ENCODE data around the gene TMEM198.

- TF ChIP-seq TARDBP (IDR thresholded peaks at IDR 0.05), result no peak
- no peak for TF ChIP-seq SP1 (IDR thresholded peaks at IDR 0.05)
- no peak for TF ChIP-seq PKNOX1 (IDR thresholded peaks at IDR 0.05)
Observed at GRCh38 chr2:219545943-219546352, 2.1 kb downstream of the TMEM198 start.

Data from HEK293T (cell line).